ENCODE data around the gene AGO1.
"Not testable (repeated sequence)": the region's sequence is repeated elsewhere in the genome, so short reads cannot be mapped to it uniquely, and the experiment has no call there.

AGO1 gene

DNA sequence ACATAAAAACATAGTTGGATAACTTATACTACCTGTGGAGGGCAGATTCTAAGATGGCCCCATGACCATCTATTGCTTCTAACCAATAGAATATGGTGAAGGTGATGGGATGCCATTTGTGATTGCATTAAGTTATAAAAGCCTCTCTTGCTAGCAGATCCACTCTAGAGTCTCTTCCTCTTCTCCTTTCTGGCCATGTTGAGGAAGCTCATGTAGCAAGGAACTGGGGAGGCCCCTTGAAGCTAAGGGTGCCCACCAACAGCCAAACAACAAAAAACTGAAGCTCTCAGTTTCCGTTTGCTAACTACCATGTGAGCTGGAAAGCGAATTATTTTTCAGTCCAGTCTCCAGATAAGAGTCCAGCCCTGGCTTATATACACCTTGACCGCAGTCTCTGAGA is 16.0 kb upstream of the AGO1 start:
- Histone ChIP-seq H3K4me1 (ENCODE audit: low read length) (no peaks in the 10 kb centered on the region), H3K27me3 (ENCODE audit: low read depth, low read length) (no peaks in the 10 kb centered on the region), H4K20me1 (ENCODE audit: insufficient read depth, low read length) (no peaks in the 10 kb centered on the region), H2AFZ (ENCODE audit: low read depth, low read length) (no peak overlapping the region), H3K9me3 (ENCODE audit: insufficient read depth, low read length) (no peaks in the 10 kb centered on the region), H3K79me2 (ENCODE audit: low read length) (no peaks in the 10 kb centered on the region), H3K4me2 (ENCODE audit: low read length) (no peak overlapping the region), H3K9ac (ENCODE audit: low read length) (no peak overlapping the region), H3K27ac (ENCODE audit: low read length) (no peak overlapping the region), H3K4me3 (ENCODE audit: low read length) (no peak overlapping the region), H3K36me3 (replicated peaks; ENCODE audit: low read depth, low read length) (no peaks in the 10 kb centered on the region)
- TF ChIP-seq EZH2phosphoT487 (IDR thresholded peaks at IDR 0.05; ENCODE audit: low read depth) = no peak
- TF ChIP-seq, protein P1, sequence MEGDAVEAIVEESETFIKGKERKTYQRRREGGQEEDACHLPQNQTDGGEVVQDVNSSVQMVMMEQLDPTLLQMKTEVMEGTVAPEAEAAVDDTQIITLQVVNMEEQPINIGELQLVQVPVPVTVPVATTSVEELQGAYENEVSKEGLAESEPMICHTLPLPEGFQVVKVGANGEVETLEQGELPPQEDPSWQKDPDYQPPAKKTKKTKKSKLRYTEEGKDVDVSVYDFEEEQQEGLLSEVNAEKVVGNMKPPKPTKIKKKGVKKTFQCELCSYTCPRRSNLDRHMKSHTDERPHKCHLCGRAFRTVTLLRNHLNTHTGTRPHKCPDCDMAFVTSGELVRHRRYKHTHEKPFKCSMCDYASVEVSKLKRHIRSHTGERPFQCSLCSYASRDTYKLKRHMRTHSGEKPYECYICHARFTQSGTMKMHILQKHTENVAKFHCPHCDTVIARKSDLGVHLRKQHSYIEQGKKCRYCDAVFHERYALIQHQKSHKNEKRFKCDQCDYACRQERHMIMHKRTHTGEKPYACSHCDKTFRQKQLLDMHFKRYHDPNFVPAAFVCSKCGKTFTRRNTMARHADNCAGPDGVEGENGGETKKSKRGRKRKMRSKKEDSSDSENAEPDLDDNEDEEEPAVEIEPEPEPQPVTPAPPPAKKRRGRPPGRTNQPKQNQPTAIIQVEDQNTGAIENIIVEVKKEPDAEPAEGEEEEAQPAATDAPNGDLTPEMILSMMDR (IDR thresholded peaks at IDR 0.05; ENCODE audit: low read depth, low read length) = no peak

DNA sequence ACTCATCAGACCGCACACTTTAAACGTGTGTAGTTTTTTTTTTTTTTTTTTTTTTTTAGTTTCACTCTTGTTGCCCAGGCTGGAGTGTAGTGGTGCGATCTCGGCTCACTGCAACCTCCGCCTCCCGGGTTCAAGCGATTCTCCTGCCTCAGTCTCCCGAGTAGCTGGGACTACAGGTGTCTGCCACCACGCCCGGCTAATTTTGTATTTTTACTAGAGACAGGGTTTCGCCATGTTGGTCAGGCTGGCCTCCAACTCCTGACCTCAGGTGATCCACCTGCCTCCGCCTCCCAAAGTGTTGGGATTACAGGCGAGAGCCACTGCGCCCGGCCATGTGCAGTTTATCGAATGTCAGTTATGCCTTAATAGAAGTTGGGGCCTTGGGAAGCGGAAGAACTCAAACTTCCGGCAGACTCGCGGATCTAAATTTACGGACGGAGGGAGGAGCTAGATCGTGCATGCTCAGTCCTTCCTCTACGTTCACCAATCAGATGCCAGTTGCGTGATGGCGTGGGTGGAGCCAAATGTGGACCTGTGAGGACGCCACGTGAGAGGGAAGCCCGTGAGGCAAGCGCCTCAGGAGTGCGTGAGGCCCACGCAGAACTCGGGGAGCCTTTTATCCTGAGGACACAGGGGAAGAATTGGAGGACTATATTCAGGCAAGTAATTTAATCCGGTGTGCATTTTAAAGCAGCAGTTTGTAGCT is 13.6 kb upstream of the AGO1 start:
- not testable (repeated sequence) for H3K4me1 ChIP-seq (ENCODE audit: low read length); H2AFZ ChIP-seq (ENCODE audit: low read depth, low read length)

DNA sequence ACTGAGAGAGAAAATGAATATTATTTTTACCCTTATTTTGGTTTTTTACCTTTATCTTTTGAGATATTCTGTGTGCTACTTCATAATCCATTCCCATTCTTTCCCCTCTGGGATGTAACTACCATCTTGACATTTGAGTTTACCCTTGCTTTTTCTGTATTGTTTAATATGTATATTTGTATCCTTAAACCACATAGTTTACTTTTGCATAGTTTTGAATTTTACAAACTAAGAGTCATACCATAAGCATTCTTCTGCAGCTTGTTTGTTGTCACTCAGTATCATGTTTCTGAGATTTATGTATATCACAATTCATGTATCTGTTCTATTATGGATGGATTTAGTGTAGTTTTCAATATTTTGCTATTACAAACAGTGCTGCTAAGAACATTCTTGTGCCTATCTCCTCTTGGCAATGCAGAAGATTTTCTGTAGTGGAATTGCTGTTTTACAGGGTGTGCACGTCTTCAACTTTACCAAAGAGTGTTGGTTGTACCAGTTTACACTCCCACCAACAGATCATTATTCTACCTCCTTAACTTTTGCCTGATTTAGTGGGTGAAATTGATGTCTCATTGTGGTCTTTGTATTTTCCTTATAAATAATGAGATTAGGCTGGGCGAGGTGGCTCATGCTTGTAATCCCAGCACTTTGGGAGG is 12.2 kb upstream of the AGO1 start:
- Histone ChIP-seq H4K20me1 (ENCODE audit: insufficient read depth, low read length) (no peaks in the 10 kb centered on the region), H2AFZ (ENCODE audit: low read depth, low read length) (no peak overlapping the region), H3K27me3 (ENCODE audit: low read depth, low read length) (no peaks in the 10 kb centered on the region), H3K4me1 (ENCODE audit: low read length) (peaks cover 5% of the 10 kb centered on the region; the same call in 1 of the 2 replicates), H3K36me3 (replicated peaks; ENCODE audit: low read depth, low read length) (no peaks in the 10 kb centered on the region), H3K79me2 (ENCODE audit: low read length) (no peaks in the 10 kb centered on the region), H3K27ac (ENCODE audit: low read length) (no peak overlapping the region), H3K9me3 (ENCODE audit: insufficient read depth, low read length) (no peaks in the 10 kb centered on the region), H3K4me2 (ENCODE audit: low read length) (no peak overlapping the region), H3K9ac (ENCODE audit: low read length) (no peak overlapping the region), H3K4me3 (ENCODE audit: low read length) (no peak overlapping the region)
- TF ChIP-seq, protein P1 (IDR thresholded peaks at IDR 0.05; ENCODE audit: low read depth, low read length) = no peak
- no peak for TF ChIP-seq EZH2phosphoT487 (IDR thresholded peaks at IDR 0.05; ENCODE audit: low read depth)

More for the DNA sequence above, 13.6 kb upstream of the AGO1 start:
- not testable (repeated sequence) for H3K27me3 ChIP-seq (ENCODE audit: low read depth, low read length); H3K9ac ChIP-seq (ENCODE audit: low read length); H3K4me3 ChIP-seq (ENCODE audit: low read length); H4K20me1 ChIP-seq (ENCODE audit: insufficient read depth, low read length); H3K79me2 ChIP-seq (ENCODE audit: low read length); H3K4me2 ChIP-seq (ENCODE audit: low read length); H3K36me3 ChIP-seq (replicated peaks; ENCODE audit: low read depth, low read length); H3K9me3 ChIP-seq (ENCODE audit: insufficient read depth, low read length); H3K27ac ChIP-seq (ENCODE audit: low read length)

DNA sequence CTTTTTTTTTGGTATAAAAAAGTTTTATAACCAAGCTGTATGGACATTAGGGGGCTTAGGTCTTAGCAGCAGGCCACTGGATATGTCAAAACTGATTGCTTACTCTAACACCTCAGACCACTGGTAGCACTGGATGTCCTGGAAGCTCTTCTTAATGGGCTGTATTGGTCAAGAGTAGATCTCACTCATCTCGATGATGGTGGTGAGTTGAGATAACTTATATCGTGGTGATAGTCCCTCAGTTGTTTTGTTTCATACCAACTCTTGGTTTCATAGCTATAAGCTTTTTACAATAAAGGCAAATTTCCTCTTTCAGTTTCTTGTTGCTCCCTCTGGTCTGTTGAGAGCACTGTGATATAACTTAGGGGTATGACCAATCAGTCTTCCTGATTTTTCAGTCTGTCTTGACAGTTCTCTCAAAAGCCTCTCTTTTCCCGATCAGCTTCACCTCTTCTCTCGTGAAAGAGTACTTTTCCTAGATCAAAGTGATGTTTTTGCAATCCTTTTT is 9.7 kb upstream of the AGO1 start:
- H2AFZ ChIP-seq (ENCODE audit: low read depth, low read length) = no peak overlapping the region
- H3K4me2 ChIP-seq (ENCODE audit: low read length) = peak overlapping the region; percentile 9; the same call in 1 of the 2 replicates
- H4K20me1 ChIP-seq (ENCODE audit: insufficient read depth, low read length) = no peaks in the 10 kb centered on the region
- no peak overlapping the region for H3K9ac ChIP-seq (ENCODE audit: low read length)
- TF ChIP-seq, protein P1 (IDR thresholded peaks at IDR 0.05; ENCODE audit: low read depth, low read length) = no peak
- no peak for TF ChIP-seq EZH2phosphoT487 (IDR thresholded peaks at IDR 0.05; ENCODE audit: low read depth)
- no peak overlapping the region for H3K4me3 ChIP-seq (ENCODE audit: low read length)
- no peaks in the 10 kb centered on the region for H3K36me3 ChIP-seq (replicated peaks; ENCODE audit: low read depth, low read length)
- H3K27ac ChIP-seq (ENCODE audit: low read length) = no peak overlapping the region
- H3K4me1 ChIP-seq (ENCODE audit: low read length) = peaks cover 5% of the 10 kb centered on the region; the same call in 1 of the 2 replicates
- no peaks in the 10 kb centered on the region for H3K79me2 ChIP-seq (ENCODE audit: low read length)
- H3K9me3 ChIP-seq (ENCODE audit: insufficient read depth, low read length) = no peaks in the 10 kb centered on the region
- H3K27me3 ChIP-seq (ENCODE audit: low read depth, low read length) = no peaks in the 10 kb centered on the region

DNA sequence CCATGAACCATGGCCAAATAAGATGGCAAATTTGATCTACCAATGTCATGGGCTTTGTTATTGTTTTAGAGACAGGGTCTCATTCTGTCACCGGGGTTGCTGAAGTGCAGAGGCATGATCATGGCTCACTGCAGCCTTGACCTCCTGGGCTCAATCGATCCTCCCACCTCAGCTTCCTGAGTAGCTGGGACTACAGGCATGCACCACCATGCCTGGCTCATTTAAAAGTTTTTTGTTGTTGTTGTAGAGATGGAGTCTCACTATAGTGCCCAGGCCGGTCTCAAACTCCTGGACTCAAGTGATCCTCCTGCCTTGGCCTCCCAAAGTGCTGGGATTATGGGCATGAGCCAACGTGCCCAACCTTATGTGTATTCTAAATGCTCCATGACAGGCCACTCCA is 8.9 kb upstream of the AGO1 start:
- H3K9me3 ChIP-seq (ENCODE audit: insufficient read depth, low read length); H3K4me1 ChIP-seq (ENCODE audit: low read length); H3K9ac ChIP-seq (ENCODE audit: low read length); H3K36me3 ChIP-seq (replicated peaks; ENCODE audit: low read depth, low read length); H3K27me3 ChIP-seq (ENCODE audit: low read depth, low read length); H3K79me2 ChIP-seq (ENCODE audit: low read length); H4K20me1 ChIP-seq (ENCODE audit: insufficient read depth, low read length); H3K4me2 ChIP-seq (ENCODE audit: low read length); H3K27ac ChIP-seq (ENCODE audit: low read length); H2AFZ ChIP-seq (ENCODE audit: low read depth, low read length); H3K4me3 ChIP-seq (ENCODE audit: low read length): not testable (repeated sequence)

All from OCI-LY3 (cell line).